Duodenal mucosa (tissue), 2 donors: Measurements from ENCODE around the gene DCBLD2.
"Not testable (repeated sequence)": the region's sequence is repeated elsewhere in the genome, so short reads cannot be mapped to it uniquely, and the experiment has no call there.

ENCODE experiments used
- H3K27ac ChIP-seq: one replicate; pipeline ENCODE4 v1.7.0; 2013; ENCODE audit warnings: low read depth, low read length
- H3K27me3 ChIP-seq, 2 donors: one replicate each; pipeline ENCODE4 v1.7.0; 2013; ENCODE audit warnings: low read length in 2 of 2, control low read depth in 1 of 2; ENCODE audit not compliant: insufficient read depth in 2 of 2, control insufficient read depth in 1 of 2
- H3K36me3 ChIP-seq, 2 donors: one replicate each; pipeline ENCODE4 v1.7.0; 2013; ENCODE audit warnings: low read length in 2 of 2, control low read depth in 1 of 2; ENCODE audit not compliant: insufficient read depth in 2 of 2, control insufficient read depth in 1 of 2
- H3K4me1 ChIP-seq, 2 donors: one replicate each; pipeline ENCODE4 v1.7.0; 2013; ENCODE audit warnings: low read length in 2 of 2, control low read depth in 1 of 2; ENCODE audit not compliant: insufficient read depth in 2 of 2, control insufficient read depth in 1 of 2
- H3K4me3 ChIP-seq, 2 donors: one replicate each; pipeline ENCODE4 v1.7.0; 2013; ENCODE audit warnings: low read length in 2 of 2, low read depth in 1 of 2
- H3K9ac ChIP-seq, 2 donors: one replicate each; pipeline ENCODE4 v1.7.0; 2013; ENCODE audit warnings: low read length in 2 of 2, low read depth in 1 of 2
- H3K9me3 ChIP-seq, 2 donors: one replicate each; pipeline ENCODE4 v1.7.0; 2013; ENCODE audit warnings: low read length in 2 of 2, control low read depth in 1 of 2; ENCODE audit not compliant: control insufficient read depth in 1 of 2

Gene DCBLD2

DNA sequence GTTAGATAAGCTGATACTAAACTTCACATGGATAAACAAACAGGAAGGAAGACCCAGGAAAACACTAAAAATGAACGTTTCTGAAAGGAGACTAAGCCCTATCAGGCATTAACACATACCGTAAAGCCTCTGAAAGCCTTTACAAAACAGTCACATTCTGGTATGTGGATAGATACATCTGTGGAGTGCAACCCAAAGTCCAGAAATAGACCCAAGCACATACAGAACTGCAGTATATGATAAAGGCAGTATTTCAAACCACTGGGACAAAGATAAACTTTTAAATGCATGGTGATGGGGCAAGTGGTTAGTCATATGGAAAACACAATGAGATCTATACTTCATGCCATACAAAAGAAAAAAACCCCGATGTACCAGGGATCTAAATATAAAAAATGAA is 26.0 kb downstream of the DCBLD2 start:
- Histone ChIP-seq H3K36me3 (peaks cover 0 to 2% of the 10 kb centered on the region in 2 donors), H3K4me3 (no peak overlapping the region), H3K27me3 (no peaks in the 10 kb centered on the region), H3K27ac (no peak overlapping the region), H3K4me1 (no peaks in the 10 kb centered on the region), H3K9me3 (no peaks in the 10 kb centered on the region), H3K9ac (no peak overlapping the region)

DNA sequence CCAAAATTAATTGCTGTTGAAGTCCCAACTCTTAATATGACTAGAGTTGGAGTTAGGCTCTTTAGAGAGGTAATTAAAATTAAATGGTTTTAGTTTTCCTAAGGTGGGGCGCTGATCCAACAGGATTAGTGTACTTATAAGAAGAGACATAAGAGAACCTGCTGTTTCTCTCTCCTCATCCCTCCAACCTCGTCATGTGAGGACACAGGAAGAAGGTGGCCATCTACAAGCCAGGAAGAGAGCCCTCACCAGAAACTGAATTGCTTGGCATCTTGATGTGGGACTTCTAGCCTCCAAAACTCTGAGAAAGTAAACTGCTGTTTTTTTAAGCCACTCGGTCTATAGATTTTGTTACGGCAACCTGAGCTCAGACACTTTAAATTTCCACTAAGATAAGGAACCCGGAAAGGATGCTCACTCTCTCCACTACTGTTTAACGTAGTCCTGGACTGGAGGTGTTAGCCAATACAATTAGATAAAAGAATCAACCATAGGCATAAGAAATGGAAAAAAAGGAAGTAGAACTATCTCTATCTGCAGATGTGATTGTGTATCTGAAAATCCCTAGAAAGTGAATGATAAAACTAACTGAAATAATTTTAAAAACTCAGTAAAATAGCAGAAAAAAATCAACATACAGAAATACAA is 26.8 kb downstream of the DCBLD2 start:
- Histone ChIP-seq H3K9ac (no peak overlapping the region), H3K27ac (no peak overlapping the region), H3K4me1 (no peaks in the 10 kb centered on the region), H3K9me3 (no peaks in the 10 kb centered on the region), H3K4me3 (no peak overlapping the region), H3K27me3 (no peaks in the 10 kb centered on the region), H3K36me3 (no peaks in the 10 kb centered on the region)

DNA sequence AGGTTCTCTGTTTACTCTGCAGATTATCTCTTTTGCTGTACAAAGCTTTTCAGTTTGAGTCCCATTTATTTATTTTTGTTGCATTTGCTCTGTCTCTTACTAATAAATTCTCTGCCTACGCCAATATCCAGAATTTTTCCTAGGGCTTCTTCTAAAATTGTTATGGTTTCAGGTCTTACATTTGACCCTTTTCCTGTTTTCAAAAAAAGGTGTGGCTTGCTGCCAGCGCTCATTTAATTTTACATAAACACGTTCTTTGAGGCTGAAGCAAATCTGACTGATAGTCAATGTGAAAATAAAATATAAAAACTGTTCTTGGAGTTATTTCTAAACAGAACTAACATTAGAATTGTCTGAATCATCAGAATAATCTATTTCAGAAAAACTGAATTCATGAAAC is 32.1 kb downstream of the DCBLD2 start:
- no peak overlapping the region for H3K4me3 ChIP-seq
- no peaks in the 10 kb centered on the region for H3K27me3 ChIP-seq
- no peak overlapping the region for H3K27ac ChIP-seq
- no peaks in the 10 kb centered on the region for H3K9me3 ChIP-seq
- no peak overlapping the region for H3K9ac ChIP-seq
- no peaks in the 10 kb centered on the region for H3K4me1 ChIP-seq
- H3K36me3 ChIP-seq: no peaks in the 10 kb centered on the region

DNA sequence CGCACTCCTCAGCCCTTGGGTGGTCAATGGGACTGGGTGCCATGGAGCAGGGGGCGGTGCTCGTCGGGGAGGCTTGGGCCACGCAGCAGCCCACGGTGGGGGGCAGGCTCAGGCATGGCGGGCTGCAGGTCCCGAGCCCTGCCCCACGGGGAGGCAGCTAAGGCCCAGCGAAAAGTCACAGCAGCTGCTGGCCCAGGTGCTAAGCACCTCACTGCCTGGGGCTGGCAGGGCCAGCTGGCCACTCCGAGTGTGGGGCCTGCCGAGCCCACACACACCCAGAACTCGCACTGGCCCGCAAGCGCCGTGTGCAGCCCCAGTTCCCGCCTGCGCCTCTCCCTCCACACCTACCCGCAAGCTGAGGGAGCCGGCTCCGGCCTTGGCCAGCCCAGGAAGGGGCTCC is 43.5 kb downstream of the DCBLD2 start:
- H3K9me3 ChIP-seq, H3K9ac ChIP-seq, H3K36me3 ChIP-seq, H3K4me3 ChIP-seq, H3K27me3 ChIP-seq, H3K27ac ChIP-seq, H3K4me1 ChIP-seq: not testable (repeated sequence)

DNA sequence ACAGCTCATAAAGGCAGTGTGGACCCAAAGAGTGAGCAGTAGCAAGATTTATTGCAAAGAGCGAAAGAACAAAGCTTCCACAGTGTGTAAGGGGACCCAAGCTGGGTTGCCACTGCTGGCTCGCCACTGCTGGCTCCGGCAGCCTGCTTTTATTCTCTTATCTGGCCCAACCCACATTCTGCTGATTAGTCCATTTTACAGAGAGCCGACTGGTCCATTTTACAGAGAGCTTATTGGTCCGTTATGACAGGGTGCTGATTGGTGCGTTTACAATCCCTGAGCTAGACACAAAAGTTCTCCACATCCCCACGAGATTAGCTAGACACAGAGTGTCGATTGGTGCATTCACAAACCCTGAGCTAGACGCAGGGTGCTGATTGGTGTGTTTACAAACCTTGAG is 44.2 kb downstream of the DCBLD2 start:
- not testable (repeated sequence) for H3K27ac ChIP-seq, H3K9ac ChIP-seq, H3K4me1 ChIP-seq, H3K4me3 ChIP-seq, H3K9me3 ChIP-seq, H3K27me3 ChIP-seq, H3K36me3 ChIP-seq

DNA sequence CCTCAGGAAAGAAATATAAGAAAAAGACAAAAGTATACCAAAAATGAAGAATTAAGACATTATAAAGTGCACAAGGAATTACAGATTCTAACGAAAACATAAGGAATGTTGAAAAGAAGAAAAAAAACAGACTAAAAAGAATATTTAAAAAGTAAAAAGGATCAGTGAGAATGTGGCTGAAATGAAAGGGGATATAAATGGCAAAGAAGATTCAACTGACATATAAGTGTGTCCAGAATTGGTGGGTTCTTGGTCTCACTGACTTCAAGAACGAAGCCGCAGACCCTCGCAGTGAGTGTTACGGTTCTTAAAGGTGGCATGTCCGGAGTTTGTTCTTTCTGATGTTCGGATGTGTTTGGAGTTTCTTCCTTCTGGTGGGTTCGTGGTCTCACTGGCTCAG is 44.8 kb downstream of the DCBLD2 start:
- H3K4me3 ChIP-seq: no peak overlapping the region
- H3K27ac ChIP-seq: no peak overlapping the region
- H3K9ac ChIP-seq: no peak overlapping the region
- H3K9me3 ChIP-seq: peaks cover 0 to 4% of the 10 kb centered on the region in 2 donors
- H3K4me1 ChIP-seq: no peaks in the 10 kb centered on the region
- H3K36me3 ChIP-seq: no peaks in the 10 kb centered on the region
- H3K27me3 ChIP-seq: no peaks in the 10 kb centered on the region

DNA sequence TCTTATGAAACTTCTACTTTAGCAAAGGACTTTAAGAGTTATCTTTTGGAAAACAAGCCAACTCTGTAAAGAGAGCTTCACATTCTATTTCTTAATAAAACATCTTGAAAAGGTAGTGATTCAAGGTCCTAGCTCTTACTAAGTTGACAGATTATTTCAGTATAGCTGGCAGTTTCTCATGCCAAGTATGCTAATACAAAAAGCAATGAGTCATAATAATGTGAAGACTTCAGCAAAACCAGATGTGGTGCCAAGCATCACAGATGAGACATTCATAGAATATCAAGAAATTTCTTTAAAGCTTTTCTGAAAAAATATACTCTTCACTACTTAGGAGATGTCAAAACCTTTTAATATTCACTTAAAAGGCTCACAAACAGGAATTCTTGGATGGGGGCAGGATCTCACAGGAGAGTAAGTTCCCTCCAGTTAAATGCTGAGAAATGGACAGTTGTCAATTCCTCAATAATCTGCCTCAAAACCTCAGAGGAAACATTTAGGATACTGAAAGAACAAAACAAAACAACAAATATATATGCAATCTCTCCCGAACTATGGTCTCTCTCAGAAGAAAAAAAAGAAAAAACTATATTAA is 45.6 kb downstream of the DCBLD2 start:
- H3K4me3 ChIP-seq: no peak overlapping the region
- H3K4me1 ChIP-seq: no peaks in the 10 kb centered on the region
- no peak overlapping the region for H3K9ac ChIP-seq
- no peaks in the 10 kb centered on the region for H3K36me3 ChIP-seq
- H3K27ac ChIP-seq: no peak overlapping the region
- no peaks in the 10 kb centered on the region for H3K27me3 ChIP-seq
- H3K9me3 ChIP-seq: peaks cover 0 to 4% of the 10 kb centered on the region in 2 donors

DNA sequence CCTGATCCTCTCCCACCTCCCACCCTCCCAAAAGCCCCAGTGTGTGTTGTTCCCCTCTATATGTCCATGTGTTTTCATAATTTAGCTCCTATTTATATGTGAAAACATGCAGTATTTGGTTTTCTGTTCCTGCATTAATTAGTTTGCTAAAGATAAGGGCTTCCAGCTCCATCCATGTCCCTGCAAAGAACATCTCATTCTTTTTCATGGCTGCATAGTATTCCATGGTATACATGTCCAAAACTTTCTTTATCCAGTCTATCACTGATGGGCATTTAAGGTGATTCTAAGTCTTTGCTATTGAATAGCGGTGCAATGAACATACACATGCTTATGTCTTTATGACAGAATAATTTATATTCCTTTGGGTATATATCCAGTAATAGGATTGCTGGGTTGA is 53.4 kb downstream of the DCBLD2 start:
- no peak overlapping the region for H3K27ac ChIP-seq

DNA sequence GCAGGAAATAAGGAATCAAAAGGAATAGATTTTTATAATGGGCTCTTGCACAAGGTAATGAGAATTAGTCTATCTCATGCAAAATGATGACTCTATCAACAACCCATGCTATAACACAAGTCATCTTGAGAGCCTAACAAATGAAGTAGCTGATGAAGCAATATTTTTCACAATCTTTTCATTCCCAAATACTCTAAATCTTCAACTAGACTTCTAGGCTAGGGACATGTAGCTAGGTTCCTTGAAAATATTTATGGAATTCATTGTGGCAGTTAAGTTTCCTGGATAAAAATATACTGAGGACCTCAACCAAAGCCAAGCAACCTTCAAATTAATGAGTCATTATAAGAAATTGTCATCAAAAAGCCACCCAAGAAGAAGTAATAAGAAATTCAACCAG is 55.4 kb downstream of the DCBLD2 start:
- Histone ChIP-seq H3K27ac (no peak overlapping the region), H3K9ac (no peak overlapping the region), H3K4me1 (no peaks in the 10 kb centered on the region), H3K36me3 (no peaks in the 10 kb centered on the region), H3K27me3 (no peaks in the 10 kb centered on the region), H3K9me3 (no peaks in the 10 kb centered on the region), H3K4me3 (no peak overlapping the region)

More for the DNA sequence above, 53.4 kb downstream of the DCBLD2 start:
- no peaks in the 10 kb centered on the region for H3K27me3 ChIP-seq
- no peaks in the 10 kb centered on the region for H3K36me3 ChIP-seq
- H3K4me1 ChIP-seq: no peaks in the 10 kb centered on the region
- no peak overlapping the region for H3K4me3 ChIP-seq
- no peak overlapping the region for H3K9ac ChIP-seq
- H3K9me3 ChIP-seq: no peaks in the 10 kb centered on the region

DNA sequence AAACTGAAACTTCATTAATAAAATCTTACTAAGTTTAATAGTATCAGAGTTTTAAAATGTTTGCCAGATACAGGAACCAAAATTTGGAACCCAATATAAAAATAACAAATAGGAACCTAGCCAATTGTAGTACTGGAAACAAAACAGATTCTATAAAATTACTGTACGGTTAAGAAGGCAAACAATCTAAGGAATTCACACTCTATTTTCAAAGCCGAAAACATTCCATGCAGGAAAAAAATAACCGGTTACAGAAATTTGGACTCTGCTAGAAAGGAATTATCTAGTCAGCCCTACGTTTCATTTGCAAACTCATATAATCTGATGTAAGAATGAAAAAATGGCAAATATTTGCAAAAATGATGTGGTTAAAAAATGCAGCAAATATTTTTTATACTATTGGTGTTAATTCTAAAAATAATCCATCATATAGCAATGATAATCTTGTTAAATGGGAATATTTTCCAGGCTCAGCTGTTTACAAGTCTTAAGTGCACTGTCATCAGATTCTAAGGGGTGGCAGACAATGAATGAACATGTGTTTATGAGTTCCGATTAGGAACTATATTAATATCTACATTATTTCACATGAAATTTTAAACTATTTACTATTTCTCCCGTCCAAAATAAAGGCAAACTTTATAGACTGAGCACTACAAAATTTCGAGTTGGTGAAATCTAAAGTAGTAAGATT is 58.1 kb downstream of the DCBLD2 start:
- Histone ChIP-seq H3K9me3 (no peaks in the 10 kb centered on the region), H3K27ac (no peak overlapping the region), H3K4me1 (no peaks in the 10 kb centered on the region), H3K4me3 (no peak overlapping the region), H3K27me3 (no peaks in the 10 kb centered on the region), H3K36me3 (no peaks in the 10 kb centered on the region), H3K9ac (no peak overlapping the region)
